ENCODE results near the gene C1QTNF12.
"Not testable (repeated sequence)": the region's sequence is repeated elsewhere in the genome, so short reads cannot be mapped to it uniquely, and the experiment has no call there.

C1QTNF12 gene

DNA sequence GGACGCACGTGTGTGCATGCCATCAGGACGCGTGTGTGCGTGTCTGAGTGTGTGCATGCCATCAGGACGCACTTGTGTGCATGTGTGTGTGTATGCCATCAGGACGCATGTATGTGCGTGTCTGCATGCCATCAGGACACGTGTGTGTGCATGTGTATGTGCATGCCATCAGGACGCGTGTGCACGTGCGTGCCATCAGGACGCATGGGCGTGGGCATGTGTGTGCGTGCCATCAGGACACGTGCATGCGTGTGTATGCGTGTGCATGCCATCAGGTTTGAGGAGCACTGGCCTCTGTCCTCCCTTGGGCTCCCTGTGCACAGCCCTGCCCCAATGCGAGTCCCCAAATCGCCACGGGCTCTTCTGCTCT lies 12.6 kb upstream of the C1QTNF12 start:
- no peak for DNase-seq

DNA sequence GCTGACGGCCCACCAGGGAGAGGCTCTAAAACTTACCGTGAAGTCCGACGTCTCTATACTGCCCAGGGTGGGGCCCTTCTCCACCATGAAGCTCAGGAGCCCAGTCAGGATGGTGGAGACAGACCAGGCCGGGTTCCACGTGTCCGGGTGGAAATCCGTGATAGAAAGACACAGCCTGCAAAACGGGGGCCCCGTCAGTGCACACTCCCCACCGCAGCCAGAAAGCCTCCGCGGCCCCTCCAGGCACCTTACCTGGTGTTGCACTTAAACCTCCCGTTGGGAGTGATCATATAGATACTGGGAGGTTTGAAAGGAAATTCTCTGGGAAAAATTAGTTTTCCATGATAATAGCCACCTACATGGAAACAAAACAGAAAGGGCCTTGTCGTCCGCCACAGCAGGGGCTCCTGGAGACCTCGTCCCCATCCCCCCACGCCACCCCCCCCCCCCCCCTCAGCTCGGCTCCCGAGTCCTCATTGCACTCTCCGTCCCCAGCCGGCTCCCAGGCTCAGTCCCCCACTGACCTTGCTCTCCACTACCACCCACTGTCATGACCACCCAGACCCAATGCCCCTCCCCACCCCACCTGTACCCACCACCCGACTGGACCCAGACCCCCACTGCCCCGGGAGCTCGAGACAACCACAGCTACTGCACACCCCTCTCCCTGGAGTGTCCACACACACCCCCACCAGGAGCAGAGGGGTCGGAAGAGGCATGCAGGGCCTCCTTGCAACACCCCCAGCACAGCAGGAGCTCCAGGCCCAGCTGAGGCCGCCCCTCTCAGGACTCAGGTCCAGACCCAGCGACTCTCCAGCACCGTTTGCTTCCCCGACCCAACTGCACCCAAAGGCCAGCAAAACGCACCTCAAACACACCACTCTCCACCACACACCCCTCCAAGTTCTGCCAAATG lies 10.7 kb upstream of the C1QTNF12 start:
- DNase-seq, result no peak

DNA sequence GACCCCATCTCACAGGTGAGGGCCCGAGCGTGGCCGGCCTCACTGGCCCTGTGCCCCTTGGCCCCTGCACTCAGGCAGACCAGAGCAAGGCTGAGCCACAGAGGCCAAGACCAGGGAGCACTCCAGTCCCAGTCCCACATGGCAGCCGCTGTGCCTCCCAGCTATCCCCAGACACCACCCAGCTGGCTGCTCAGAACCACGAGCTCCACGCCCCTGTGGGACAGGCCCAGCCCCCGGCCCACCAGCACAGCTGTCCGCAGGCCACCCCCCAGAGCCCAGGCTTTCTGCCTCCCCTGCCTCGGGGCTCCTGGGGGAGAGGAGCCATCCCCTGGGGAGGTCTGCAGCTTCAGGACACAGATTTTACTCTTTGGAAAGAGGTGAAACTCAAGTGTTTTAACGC lies 9.1 kb upstream of the C1QTNF12 start:
- DNase-seq, result no peak

DNA sequence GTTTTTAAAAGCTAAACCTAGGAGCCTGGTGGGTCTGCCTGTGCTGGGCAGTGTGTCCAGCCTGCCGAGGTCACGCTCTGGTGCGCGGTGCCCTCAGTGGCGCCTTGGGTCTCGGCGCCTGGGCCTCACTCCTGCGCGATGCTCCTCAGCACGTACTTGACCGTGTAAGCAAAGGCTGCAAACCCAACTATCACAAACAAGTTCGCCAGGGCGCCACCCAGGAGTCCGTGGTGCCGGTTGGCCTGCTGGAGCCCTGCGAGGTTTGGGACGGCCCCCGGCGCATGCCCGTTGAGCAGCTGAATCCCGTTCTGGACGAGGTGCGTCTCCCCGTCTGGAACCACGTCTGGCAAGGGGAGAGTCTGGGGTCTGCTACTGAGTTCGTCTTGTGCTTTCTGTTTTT lies 8.6 kb upstream of the C1QTNF12 start:
- no peak for DNase-seq

DNA sequence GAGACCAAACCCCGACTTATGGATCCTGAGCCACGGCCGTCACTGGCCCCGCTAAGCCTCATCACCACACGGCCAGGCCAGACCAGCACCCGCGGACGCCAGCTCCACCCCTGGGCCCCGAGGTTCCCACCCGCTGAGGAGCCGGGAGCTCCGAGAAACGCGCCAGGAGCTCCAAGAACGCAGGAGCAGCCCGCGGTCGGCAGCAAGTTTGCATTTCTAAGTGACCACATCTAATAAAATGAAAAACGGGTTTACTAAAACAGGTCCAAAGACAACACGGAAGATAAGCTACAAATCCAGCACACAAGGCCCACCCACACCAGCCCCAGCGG lies 8.1 kb upstream of the C1QTNF12 start:
- DNase-seq, result no peak

DNA sequence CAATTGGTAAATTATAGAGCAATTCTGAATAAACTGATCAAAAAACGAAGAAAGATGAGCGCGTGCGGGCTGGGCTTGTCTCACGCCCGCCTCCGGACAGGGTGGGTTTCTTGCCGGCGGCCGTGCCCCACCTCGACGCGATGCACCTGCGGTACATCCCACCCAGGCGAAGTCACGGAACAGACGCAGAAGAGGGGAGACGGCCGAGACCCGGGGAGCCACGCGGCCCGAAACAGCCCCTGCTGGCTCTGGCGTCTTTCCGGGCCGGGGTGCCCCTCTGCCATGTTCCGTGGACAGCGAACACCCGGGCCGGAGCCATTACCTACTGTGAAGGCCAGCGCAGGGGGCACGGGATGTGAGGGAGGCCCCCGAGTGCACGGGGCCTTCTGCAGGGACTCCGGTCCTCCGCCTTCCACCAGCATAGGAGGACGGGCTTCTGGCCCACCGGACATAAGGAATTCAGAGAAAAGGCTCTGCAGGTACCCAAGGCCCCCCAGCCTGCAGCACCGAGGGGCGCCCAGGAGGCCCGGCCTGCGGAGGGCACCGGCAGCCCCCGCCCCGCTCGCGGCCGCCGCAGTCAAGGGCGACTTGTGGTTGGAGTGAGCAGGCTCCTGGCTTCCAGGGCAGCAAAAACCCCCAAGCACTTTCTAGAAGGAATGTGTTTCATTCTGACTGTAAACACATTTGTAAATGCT lies 7.6 kb upstream of the C1QTNF12 start:
- no peak for DNase-seq

DNA sequence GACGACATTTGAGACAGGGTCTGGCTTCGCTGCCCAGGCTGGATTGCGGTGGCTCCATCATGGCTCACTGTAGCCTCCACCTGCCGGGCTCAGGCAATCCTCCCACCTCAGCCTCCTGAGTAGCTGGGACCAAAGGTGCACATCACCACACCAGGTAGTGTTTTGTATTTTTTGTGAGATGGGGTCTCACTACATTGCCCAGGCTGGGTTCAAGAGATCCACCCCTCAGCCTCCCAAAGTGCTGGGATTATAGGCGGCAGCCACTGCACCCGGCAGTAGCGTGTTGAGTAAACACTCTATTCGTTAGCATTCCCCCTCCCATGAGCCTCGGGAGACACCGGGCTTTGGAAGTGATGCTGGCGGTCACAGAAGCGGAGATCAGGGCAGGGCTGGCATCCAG lies 6.8 kb upstream of the C1QTNF12 start:
- DNase-seq, result no peak

DNA sequence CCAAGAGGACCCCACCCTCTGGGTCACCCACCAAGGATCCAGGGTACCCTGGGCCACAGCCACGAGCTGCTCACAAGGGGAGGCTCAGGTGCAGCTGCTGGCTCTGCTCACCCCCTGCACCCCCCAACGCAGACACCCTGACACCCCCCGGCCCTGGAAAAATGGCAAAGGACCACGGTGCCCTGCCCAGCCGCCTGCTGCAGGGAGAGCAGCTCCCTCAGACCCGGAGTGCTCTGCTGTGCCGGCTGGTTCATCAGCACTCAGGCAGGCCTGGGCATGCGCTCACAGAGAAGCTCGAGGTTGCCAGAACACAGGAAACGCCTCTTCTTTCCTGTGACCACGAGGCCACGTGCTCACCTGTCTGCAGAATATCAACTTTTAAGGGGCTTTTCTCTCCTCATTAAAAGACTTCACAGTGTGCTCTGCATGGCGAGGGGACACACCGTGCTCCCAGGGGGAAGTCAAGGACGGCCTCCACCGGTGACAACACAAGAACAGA lies 4.3 kb upstream of the C1QTNF12 start:
- DNase-seq, result no peak

DNA sequence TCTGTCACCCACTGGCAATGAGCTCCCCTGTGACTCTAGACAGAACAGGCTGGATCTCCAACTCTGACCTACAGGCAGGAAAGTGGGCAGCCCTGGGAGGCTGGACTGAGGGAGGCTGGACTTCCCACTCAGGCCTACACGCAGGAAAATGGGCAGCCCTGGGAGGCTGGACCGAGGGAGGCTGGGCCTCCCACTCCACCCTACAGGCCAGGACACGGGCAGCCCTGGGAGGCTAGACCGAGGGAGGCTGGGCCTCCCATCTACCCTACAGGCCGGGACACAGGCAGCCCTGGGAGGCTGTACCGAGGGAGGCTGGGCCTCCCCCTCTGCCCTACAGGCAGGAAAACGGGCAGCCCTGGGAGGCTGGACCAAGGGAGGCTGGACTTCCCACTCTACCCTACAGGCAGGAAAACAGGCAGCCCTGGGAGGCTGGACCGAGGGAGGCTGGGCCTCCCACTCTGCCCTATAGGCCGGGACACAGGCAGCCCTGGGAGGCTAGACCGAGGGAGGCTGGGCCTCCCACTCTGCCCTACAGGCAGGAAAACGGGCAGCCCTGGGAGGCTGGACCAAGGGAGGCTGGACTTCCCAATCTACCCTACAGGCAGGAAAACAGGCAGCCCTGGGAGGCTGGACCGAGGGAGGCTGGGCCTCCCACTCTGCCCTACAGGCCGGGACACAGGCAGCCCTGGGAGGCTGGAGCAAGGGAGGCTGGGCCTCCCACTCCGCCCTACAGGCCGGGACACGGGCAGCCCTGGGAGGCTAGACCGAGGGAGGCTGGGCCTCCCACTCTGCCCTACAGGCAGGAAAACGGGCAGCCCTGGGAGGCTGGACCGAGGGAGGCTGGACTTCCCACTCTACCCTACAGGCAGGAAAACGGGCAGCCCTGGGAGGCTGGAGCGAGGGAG lies 1.7 kb upstream of the C1QTNF12 start:
- DNase-seq, result not testable (repeated sequence)

DNA sequence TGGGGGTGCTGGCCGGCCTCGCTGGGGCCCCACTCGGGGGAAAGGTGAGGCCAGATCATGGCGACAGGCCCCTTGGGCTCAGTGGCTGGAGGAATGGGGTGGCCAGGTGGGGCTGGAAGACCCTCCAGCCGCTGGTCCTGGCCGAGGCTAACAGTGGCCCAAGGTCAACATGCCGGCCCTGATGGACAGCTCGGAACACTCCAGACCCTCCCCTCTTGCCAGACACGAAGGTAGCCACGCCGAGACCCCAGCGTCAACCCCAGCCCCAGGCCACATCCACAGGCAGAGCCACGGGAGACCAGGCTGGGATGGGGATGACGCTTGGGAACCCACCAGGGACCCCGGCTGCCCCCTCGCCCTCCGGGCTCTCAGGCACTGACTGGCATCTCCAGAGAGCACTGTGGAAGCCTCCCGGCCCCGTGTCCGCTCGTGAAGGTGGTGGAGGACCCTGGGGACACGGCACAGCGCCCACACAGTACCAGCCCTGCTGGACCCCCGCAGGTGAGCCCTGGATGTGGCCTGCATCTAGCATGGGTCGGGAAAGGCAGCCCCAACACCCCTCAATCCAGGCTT lies 905 bp upstream of the C1QTNF12 start:
- no peak for DNase-seq

DNA sequence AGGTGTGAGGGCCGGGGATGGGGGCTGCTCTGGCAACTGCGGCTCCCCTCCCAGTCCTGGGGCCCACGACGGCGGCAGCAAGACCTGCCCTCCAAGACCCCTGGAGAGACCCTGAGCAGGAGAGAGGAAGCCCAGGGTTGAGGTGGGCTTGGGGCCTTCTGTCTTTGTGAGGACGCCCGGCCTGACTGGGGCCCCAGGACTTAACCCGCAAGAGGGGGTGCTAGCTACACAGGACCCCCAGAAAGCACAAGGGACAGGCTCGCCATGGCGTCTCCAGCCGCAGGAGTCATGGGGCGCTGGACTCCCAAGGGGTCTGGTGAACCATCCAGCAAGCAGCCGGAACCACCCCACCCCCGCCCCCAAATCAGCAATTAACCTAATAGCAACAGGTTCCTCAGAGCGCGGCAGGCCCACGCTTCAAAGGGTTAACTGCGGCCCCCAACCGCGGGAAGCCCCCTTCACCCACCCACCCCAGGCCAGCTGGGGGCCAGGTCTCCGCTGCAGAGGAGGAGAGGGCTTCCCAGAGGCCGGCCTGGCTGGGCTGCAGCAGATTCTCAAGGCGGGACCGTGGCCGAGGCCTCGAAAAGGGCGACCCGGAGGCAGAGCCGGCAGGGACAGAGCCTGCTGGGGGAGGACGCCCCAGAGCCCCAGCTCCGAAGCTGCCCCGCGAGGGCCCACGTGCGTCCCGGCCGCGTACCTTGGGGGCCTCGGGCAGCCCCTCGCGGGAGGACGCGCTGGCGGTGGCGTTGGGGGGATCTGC lies 525 bp downstream of the C1QTNF12 start:
- DNase-seq, result no peak

DNA sequence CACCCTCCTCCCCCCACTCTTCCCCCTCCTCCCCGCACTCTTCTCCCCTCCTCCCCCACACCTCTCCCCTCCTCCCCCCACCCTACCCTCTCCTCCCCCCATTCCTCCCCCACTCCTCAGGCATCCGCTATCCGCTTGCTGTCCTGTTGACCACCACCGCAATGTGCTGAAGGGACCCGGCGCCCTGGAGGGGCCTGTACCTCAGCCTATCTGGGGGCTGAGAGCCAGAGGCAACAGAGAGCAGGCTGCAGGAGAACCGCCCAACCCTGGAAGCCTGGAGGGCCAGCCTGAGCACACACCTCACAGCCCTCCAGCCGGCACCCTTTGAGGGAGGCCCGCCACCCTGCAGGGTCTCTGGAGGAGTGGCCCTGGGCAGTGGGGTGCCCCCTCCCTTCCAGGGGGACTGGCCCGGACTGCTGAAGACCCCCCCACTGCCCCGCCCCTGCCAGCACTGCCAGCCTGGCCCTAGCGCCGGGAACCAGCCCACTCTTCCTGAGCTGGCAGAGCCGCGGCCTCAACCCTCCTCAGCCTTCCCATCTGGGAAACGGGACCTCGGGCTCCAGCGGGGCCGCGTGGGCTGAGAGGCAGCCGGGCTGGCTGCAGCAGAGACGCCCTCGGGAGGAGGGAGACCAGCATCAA lies 1.2 kb downstream of the C1QTNF12 start:
- no peak for DNase-seq

DNA sequence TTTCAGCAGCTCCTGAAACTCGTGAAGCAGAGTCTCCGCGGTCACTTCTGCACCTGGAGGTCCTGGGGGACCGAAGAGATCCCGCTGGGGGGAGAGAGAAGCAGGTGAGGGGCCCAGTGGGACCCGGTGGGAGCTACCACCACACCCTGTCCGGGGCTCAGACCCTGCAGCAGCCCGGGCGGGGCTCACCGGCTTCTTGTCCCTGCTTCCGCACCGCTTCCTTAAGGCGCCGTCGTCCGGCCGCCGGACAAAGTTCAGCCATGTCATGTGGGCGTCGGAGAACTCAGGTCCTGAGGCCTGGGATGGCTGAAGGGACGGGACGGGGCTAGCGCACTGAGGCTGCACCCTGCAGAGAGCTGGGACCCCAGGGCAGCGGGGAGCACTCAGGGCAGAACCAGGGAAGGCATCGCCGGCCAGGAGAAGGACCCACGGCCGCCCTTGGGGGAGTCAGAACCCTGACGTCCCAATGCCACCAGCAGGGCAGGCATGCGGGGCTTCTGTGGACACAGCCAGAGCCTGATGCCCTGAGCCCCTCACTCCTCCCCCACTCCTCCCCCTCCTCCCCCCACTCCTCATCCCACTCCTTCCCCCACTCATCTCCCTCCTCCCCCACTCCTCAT lies 2.2 kb downstream of the C1QTNF12 start:
- DNase-seq, result no peak

DNA sequence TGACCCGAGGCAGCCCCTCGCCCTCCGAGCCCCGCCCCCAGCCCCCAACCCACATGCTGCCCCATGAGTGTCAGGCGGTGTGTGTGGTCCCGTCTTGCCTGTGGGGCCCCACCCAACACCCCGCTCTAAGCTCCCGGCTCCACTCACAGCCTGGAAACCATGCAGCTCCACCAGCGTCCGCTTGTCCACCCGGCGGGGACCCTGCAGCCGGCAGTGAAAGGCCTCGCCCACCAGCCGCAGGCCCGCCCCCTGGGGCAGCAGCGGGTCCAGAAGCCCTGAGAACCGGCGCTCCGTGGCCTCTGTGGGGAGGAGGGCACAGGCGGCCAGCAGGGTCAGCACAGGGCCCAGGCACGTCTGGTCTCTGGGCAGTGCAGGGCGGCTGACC lies 2.7 kb downstream of the C1QTNF12 start:
- no peak for DNase-seq

DNA sequence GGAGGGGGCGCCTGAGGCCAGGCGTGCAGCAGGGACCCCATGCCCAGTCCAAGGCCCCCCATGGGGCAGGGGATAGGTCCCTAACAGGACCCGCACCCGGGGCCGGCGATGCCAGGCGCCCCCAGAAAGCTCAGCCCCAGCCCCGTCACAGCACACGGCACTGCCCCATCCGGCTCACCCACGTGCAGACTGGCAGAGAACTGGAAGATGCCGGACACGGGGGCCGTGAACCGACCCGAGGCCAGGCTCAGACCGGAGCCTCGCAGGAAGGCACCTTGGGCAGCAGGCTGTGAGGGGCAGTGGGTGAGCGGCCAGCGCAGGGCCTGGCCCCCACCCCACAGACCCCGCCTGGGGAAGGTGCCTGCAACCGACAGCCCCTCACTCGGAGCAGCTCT lies 3.3 kb downstream of the C1QTNF12 start:
- DNase-seq, result no peak

DNA sequence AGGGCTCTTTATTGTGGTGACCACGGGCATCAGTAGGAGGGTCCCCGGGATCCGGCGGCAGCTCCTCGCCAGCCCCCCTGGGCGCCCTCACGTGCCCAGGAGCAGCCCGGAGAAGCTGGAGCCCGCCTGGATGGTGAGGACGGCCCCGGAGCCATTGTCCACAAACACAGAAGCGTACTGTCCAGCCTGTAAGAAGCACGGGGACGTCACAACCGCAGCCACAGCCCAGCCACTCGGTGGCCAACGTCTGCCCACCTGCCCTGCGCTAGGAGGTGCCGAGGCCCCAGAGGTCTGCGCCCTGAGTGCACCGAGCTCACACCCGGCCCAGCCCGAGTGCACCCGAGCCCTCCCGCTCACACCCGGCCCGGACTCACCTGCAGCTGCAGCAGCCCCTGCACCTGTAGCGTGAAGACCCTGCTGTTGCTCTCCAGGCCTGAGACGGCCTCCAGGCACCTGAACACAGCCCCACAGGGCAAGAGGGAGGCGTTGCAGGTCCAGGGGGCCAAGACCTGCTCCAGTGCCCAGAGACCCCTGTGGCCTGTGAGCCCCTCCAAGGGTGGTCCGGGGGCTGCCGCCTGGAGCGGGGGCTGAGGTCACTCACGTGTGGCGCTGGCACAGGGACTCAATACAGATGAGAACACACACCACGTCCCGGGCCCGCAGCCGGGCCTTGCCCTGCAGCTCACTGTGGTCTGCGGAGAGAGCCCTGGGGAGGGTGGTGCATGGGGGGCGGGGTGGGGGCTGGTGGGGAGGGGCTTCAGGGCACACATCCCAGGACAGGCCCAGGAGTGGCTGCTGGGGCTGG lies 3.9 kb downstream of the C1QTNF12 start:
- DNase-seq, result no peak

DNA sequence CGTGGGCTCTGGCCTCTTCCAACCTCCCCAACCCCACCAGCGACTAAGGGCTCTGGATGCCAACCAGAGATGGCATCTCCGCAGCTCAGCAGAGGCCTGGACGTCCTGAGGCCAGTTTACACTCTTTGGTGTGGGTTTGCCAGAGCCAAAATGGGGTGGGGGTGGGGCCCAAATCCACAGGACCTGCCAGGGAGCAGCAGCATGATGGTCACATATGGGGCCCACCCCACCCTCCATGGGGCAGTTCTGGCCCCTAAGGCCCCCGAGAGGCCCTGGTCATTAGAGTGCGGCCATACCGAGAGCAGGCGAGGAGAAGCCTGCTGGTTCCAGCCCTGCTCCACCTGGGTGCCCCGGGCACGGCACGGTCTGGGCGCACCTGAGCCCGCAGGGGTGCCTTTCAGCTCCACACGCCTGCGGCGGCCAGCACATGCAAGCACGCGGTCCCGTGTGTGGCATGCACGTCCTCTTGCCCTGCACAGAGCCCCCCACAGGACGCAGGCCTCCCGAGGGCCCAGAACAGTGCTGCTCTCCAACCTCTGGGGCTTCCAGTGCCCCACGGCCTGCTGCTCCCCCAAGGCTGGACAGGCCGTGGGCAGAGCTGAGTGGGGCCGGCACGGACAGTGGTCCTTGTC lies 4.8 kb downstream of the C1QTNF12 start:
- no peak for DNase-seq

DNA sequence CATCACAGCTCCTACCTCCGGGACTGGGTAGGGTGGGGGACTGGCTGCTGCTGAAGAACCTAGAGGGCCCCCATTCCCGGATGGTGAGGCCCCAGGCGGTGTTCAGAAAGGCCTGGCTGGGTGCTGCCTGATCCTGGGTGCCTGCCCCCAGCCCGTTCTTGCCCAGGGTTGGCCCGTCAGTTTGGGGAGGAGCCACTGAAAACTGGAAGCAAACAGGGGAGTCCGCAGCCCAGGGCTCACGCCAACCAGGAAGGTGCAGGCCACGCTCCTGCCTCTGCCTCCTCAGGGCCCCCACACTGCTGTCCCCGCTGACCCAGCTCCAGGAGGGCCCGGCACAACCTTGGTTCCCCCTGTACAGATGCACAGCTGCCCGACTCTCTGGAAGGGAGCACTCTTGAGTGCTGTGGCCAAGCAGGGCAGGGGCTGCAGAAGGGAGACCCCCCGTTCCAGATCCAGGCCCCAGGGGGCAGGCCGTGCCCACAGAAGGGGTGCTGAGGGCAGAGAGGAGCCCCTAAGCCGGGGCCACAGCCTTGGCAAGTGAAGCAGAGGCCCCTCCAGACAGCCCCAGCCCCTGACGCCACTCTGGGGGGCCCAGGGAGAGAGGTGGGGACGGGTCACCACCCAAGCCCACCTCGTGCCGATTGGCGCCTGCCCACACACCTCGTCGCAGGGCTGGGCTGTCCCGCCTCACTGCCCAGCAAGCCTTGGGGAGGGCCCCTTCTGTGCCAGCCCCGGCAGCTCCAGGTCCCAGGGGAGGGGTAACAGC lies 5.5 kb downstream of the C1QTNF12 start:
- DNase-seq, result no peak

DNA sequence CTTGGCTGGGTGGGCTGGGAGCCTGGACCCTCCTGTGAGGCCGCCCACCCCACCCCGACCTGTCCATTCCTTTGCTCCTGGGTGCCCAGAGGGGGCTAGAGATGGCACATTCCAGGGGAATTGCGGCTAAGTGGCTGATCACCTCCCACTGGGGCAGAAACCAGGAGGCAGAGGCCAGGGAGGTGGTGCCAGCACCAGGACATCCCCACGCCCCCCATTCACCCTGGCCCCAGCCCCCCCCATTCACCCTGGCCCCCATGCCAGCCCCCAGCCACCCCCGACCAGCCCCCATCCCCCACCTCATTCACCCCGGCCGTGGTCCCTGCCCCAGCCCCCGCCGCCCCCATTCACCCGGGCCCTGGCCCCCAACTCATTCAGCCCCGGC lies 6.2 kb downstream of the C1QTNF12 start:
- DNase-seq, result no peak

Measured in NCI-H2081 treated with DMSO at 0.1 percent for 48 hours (cell line).